ENCODE results near the gene EYA2. TPM values are rescaled to one million over a fixed set of nuclear protein-coding genes. Genes with fewer than 3 reads are reported as not detected.

Gene EYA2
- total RNA-seq, 1 donor from 2014 or later, result 9.0 TPM

- no peaks in the 10 kb centered on the region for H3K9me3 Mint-ChIP-seq
- H3K4me3 Mint-ChIP-seq, result no peak overlapping the region
- DNase-seq (ENCODE audit: low spot score in 2 of 2, unreplicated experiment in 2 of 2), result no peak
- H3K36me3 Mint-ChIP-seq, result peaks cover 46% of the 10 kb centered on the region
- H3K4me1 Mint-ChIP-seq, result peaks cover 8% of the 10 kb centered on the region
- H3K27me3 Mint-ChIP-seq (ENCODE audit: low read depth), result no peaks in the 10 kb centered on the region
- H3K27ac Mint-ChIP-seq, result no peak overlapping the region
- no peak for TF ChIP-seq CTCF (IDR thresholded peaks at IDR 0.05; ENCODE audit: unreplicated experiment)
These were observed 336.2 kb downstream of the EYA2 start for GRCh38 chr20:47230811-47231256.

DNA sequence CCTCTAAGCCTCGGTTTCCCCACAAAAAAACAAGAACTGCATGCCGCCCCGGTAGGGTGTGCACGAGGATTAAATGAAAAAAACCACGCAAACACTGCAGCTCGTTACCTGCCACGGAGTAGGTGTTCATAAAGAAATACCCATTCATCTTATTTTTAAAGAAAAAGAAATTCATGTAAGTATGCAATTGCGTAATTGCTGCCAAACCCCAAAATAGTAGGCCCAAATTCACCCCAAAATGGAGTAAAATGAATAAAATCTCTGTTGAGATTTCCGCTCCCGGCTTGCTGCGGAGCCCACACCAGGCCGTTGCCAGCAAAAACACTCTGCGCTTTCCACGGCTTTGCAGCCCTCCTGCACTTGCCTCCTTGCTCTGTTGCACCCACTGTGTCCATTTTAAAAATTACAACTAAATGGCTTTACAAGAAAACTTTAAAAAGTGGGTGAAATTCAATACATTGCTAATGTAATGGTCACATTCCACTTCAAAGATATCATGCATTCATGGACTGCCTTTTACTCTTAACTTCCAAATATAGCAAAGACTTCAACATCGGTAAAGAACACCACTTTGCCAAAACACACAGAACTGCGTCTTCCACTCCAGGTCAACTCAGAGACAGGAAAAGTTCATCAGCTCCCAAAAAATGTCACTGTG lies 336.9 kb downstream of the EYA2 start:
- Mint-ChIP-seq H3K9me3 (no peaks in the 10 kb centered on the region), H3K4me3 (no peak overlapping the region), H3K4me1 (peaks cover 8% of the 10 kb centered on the region), H3K36me3 (peaks cover 49% of the 10 kb centered on the region), H3K27me3 (ENCODE audit: low read depth) (no peaks in the 10 kb centered on the region), H3K27ac (peak overlapping the region; percentile 88)
- TF ChIP-seq CTCF (IDR thresholded peaks at IDR 0.05; ENCODE audit: unreplicated experiment), result no peak
- no peak for DNase-seq (ENCODE audit: low spot score in 2 of 2, unreplicated experiment in 2 of 2)

DNA sequence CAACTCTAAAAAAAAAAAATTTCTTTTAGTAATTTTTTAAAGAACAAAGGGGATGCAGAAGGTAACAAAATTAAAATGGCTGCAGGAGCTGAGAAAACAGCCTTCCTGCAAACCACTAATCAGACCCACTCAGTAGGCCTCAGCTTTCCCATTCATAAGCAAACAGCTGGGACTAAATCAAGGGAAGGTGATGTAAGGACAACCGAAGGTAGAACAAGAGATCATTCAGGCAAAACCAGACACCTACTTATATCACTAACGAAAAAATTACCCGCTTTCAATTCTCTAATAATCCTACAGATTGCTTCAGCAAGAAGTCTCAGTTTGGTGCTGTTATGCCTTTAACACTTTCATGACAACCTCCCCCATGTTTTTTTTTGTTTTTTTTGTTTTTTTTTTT lies 337.9 kb downstream of the EYA2 start:
- TF ChIP-seq CTCF (IDR thresholded peaks at IDR 0.05; ENCODE audit: unreplicated experiment), result no peak
- peaks cover 8% of the 10 kb centered on the region for H3K4me1 Mint-ChIP-seq
- peaks cover 48% of the 10 kb centered on the region for H3K36me3 Mint-ChIP-seq
- no peaks in the 10 kb centered on the region for H3K27me3 Mint-ChIP-seq (ENCODE audit: low read depth)
- H3K9me3 Mint-ChIP-seq, result no peaks in the 10 kb centered on the region
- no peak overlapping the region for H3K4me3 Mint-ChIP-seq
- DNase-seq (ENCODE audit: low spot score in 2 of 2, unreplicated experiment in 2 of 2), result no peak
- H3K27ac Mint-ChIP-seq, result peak overlapping the region; percentile 34

GRCh38 chr20:47233333-47234188 lies 338.9 kb downstream of the EYA2 start:
- Mint-ChIP-seq H3K27me3 (ENCODE audit: low read depth) (no peaks in the 10 kb centered on the region), H3K36me3 (peaks cover 47% of the 10 kb centered on the region), H3K4me1 (peaks cover 8% of the 10 kb centered on the region), H3K9me3 (no peaks in the 10 kb centered on the region), H3K27ac (peak overlapping the region; percentile 56), H3K4me3 (no peak overlapping the region)
- no peak for DNase-seq (ENCODE audit: low spot score in 2 of 2, unreplicated experiment in 2 of 2)
- TF ChIP-seq CTCF (IDR thresholded peaks at IDR 0.05; ENCODE audit: unreplicated experiment), result no peak

- no peak overlapping the region for H3K27ac Mint-ChIP-seq
- H3K4me3 Mint-ChIP-seq, result no peak overlapping the region
- TF ChIP-seq CTCF (IDR thresholded peaks at IDR 0.05; ENCODE audit: unreplicated experiment), result no peak
- H3K27me3 Mint-ChIP-seq (ENCODE audit: low read depth), result no peaks in the 10 kb centered on the region
- H3K9me3 Mint-ChIP-seq, result no peaks in the 10 kb centered on the region
- peaks cover 8% of the 10 kb centered on the region for H3K4me1 Mint-ChIP-seq
- no peak for DNase-seq (ENCODE audit: low spot score in 2 of 2, unreplicated experiment in 2 of 2)
- H3K36me3 Mint-ChIP-seq, result peaks cover 49% of the 10 kb centered on the region
These were observed 340.5 kb downstream of the EYA2 start for GRCh38 chr20:47235111-47235510.
